Measurements from ENCODE around the gene UACA.

UACA gene

DNA sequence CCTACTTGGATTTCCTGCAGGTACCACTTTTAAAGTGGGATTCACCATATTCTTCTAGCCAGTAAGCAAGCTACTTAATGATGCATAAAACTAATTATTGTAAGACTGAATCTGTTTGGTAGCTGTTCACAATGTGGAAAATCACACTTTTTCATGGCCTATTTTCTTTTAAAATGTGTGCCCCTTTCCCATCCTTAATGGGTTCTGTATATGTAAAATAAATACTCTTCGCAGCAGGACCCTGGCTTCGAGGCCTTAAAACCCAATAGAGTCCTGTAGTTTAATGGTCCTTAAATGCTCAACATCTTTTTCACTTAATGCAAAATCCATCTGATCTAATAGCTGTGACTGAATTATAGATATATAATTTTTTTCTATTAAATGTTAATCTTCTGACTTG, 111.0 kb downstream of the UACA start:
- no peak for DNase-seq

- no peak for DNase-seq
Measured at GRCh38 chr15:70651303-70651845, 112.0 kb downstream of the UACA start.

DNA sequence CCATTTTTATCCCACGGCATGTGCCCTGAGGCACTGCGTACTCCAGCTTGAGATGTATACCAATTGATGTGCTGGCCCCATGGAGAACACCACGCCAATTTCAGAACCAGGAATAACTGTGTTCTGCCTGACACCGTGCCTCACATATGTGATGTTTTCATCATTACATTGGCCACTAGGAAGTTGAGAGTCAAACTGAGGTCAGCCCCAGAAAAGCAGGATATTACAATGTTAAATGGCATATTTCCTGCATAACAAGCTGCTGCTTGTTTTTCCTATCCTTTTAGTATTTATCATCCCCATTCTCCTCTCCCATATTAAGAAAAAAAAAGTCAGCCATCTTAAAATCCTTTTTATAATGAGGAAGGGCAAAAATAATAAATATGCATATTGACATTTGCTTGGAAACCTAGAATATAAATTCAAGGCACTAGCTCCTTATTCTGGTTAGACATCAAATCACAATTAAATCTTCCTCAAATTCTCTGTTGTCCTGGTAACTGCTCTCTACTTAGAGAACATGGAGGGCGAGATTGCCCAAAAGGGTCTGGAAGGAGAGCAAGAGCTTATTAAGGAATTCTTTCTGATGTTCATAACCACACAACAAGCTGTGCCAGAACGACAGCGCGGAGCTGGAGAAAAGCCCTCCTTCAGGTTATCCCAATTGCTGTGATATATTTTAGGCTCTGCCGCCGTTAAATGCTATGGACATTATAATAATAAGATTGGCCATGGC, 112.6 kb downstream of the UACA start:
- DNase-seq: no peak

DNA sequence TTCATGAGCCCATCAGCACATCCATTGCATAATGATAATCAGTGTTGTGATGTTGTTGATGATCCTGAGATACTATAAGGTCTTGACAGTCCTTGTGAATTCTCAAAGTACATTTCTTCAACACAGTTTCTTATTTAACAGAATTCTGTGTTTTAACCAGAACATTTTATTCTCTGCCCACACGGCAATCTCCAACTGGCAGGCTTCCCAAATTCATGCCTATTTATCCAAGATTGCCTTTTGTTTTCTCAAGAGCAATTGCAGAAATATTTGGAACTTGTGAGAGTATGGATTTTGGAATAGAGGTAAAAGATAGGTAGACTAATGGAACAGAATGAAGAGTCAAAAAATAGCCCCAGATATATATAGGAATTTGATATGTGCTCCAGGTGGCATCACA, 116.0 kb downstream of the UACA start:
- DNase-seq: no peak

- no peak for DNase-seq
Measured at GRCh38 chr15:70646169-70646568, 117.2 kb downstream of the UACA start.

DNA sequence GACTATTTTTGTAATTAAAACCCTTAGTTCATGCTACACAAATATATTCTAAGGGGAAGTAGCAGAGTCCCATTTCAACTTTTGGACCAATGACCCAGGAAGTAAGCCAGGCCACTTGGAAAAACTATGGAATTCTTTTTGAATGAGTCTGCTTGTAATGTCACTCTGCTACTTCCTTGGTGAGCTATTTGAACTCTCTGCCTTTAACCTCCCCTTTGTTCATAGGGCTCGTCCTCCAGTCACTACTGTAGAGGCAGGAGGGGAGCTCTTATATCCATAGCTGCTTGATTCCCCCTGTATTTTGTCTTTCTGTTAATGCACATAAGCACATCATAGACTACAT, 119.6 kb downstream of the UACA start:
- no peak for DNase-seq

DNA sequence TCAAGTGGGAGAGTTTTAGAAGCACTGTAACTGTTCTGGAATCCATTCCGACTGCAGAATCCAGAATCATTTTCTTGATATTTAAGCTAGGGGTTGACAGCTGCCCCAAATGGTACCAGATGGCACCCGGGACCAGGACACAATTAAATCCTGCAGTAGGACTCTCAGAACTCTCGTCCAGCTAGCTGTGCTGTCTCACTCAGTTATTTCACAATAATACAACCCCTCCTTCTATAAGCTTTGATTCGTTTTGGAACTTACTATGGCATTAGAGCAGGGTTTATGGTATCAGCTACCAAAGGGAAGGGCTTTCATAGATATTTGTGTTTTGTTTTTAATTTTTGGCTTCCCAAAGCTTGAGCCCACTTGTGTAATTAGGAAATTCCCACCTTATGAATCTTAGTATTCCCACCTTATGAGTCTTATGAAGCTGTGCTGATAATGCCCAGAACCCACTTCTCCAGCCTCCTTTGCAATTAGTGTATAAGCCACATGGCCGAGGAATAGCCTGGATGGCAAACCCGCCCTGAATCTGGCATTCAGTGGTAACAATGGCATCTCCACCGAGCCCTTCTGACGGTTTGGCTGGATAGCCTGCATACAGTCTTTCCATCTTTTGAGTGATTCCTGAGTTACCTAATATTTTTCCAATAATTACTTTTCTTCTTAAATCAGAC, 120.1 kb downstream of the UACA start:
- no peak for DNase-seq

GRCh38 chr15:70636540-70637165, 126.7 kb downstream of the UACA start:
- no peak for DNase-seq

- DNase-seq: no peak
Measured at GRCh38 chr15:70635895-70636294, 127.5 kb downstream of the UACA start.

DNA sequence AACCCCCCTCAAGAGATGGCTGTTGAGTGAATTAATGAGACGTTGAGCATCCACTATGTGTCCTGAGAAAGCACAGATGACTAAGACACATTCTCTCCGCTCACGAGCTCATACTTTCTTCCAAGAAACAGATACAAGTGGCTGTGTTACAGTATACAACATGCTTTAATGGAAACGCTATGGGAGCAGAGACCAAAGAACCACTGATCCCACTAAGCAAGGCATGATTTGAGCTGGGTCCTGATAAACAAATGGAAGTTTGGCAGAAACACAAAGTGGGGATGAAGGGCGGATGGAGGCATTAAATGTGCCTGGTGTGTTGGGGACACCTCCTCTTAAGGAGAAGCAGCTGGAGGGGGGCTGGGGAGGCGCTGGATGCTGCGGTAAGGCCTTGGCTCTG, 129.4 kb downstream of the UACA start:
- no peak for DNase-seq

GRCh38 chr15:70633103-70633831, 130.1 kb downstream of the UACA start:
- DNase-seq: no peak

- no peak for DNase-seq
Measured at GRCh38 chr15:70632491-70633102, 130.8 kb downstream of the UACA start.

- no peak for DNase-seq
Measured at GRCh38 chr15:70632079-70632478, 131.3 kb downstream of the UACA start.

DNA sequence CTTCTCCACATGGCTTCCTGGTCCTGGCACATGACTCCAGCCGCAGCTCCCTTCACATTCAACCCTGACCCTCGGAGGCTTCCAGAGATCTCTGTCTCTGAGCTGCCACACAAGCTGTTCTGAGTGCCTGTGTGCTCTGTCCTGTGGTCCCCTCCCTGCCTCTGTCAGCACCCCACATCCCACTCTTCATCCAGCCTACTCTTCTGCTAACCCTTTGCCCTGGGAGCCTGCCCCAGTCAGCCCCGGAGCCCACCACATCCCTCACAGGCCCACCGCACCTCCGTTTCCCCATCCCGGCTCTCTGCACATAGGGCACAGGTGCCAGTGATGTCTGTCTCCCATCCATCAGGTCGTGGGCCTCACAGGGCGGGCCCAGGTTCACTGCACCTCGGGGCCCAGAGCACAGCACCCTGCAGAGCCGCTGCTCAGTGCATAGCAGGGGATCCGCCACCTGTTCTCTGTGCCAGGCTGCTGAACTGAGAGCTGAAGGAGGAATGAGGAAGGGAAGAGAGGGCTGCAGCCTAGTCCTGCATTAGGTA, 133.6 kb downstream of the UACA start:
- DNase-seq: no peak

DNA sequence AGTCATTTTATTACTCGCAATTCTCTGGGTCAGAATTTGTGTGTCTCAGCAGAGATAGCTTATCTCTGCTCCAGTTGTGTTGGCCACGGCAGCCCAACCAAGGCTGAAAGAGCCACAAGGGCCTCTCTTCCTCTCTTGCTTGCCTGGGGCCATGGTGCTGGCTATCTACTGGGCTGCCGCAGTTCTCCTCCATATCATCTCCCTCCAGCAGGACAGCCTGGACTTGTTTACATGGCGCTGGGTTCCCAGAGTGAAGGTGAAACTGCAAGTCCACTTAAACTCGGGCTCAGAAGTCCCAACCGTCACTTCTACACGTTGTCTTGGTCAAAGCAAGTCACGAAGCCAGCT, 134.8 kb downstream of the UACA start:
- DNase-seq: no peak

DNA sequence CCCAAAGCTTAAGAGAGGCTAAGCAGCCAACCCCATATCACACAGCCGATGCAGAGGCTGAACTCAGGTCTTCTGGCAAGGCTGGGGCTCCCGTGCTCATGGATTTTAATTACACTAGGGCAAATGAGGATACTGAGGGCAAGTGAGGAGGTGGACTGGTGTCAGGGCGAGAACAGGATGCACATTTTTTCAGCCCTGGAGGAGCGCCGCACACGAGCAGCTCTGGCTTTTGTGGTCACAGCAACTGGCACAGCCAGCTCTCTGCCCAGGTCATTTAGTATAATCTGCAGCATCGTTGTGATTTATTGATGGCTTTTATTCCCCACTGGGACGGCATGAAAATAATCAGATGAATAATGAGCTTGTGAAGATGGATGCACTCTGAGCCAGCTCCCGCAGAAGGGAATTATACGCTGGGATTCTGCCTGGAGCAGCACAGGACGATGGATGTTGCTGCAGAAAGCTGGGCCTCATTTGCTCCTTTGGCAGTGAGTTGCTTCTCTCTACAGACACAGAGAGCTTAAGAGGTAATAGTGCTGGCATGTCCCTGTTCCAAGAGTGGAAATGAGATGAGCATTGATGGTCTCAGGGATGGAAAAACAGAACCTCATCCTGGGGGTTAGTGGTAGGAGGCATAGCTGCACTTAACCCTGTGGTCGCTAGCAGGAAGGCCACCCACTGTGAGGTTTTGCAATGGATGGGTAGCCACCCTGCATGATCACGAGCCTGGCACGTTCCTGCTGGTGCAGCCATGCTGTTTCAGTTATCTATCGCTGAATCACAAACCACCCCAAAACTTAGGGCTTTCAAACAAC, 135.4 kb downstream of the UACA start:
- no peak for DNase-seq

DNA sequence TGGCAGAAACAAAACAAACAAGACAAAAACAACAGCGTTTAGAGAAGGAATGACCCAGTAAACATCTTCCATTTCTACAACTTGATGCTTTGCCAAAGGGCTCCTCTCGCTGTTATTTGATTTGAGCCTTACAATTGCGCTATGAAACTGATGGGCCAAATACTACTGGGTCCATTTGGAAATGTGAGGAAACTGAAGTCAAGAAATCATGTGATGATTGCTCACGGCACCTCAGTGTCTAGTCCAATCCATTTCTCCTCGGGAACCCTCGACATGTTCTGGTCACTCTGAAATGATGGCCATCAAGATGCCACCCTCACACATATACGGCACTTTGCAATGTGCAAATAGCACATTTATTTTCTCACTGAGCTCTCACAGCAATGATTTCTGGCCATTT, 136.0 kb downstream of the UACA start:
- DNase-seq: no peak

- no peak for DNase-seq
Measured at GRCh38 chr15:70625438-70625837, 137.9 kb downstream of the UACA start.

- no peak for DNase-seq
Measured at GRCh38 chr15:70625011-70625410, 138.3 kb downstream of the UACA start.

DNA sequence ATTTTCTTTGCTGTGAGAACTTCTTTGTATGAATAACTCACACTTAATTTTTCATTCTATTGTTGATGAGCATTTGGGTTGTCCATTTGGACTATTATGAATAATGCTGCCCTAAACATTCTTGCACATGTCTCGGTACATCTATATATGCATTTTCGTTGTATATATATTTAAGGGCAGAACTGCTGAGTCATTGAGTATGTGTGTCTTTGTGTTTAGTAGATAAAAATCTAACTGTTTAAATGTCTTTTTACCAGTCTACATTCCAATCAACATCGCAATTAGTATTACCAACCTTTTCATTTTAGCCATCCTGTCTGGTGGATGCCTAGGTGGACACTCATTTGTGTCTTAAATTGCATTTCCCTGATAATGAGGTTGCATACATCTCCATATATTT, 144.4 kb downstream of the UACA start:
- DNase-seq: no peak

DNA sequence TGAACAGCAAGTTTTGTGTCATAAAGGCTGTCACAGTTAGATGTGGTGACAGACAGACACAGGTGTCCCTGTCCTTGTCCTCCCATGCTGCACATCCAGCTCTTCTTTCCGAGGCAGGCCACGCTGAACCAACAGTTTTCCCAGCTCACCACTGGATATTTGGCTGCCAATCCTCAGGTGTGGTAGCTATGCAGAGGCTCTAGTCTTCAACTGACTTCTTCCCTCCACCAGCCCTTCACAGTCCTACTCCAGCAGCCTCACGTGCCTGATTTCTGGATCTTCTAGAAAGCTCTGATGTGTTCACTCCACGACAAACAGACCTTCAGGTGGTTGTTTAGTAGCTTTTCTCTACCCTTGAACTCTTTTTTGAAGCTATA, 145.5 kb downstream of the UACA start:
- DNase-seq: no peak
